H9 (cell line): ENCODE measurements around the gene ARFGEF2. TPM values are rescaled to one million over a fixed set of nuclear protein-coding genes. Genes with fewer than 3 reads are reported as not detected.

Experiments
- DNase-seq: peaks from one replicate; pipeline ENCODE4 v3.0.0-alpha.2; 2017
- H2AFZ ChIP-seq: one replicate; pipeline ENCODE4 v1.6.1; 2013; ENCODE audit warnings: mild to moderate bottlenecking, low read length, control low read depth, moderate library complexity
- H2AK5ac ChIP-seq: 2 replicates; pipeline ENCODE4 v1.6.1; 2013; ENCODE audit warnings: low read length, control low read depth, mixed read lengths; ENCODE audit not compliant: insufficient read length
- H2BK120ac ChIP-seq: one replicate; pipeline ENCODE4 v1.6.1; 2013; ENCODE audit warnings: low read depth, mild to moderate bottlenecking, low read length, control low read depth, inconsistent platforms; ENCODE audit not compliant: poor library complexity, severe bottlenecking
- H2BK12ac ChIP-seq: 2 replicates; pipeline ENCODE4 v1.6.1; 2013; ENCODE audit warnings: low read length, control low read depth, mixed read lengths, low read depth; ENCODE audit not compliant: insufficient read length
- H2BK15ac ChIP-seq: 2 replicates; pipeline ENCODE4 v1.6.1; 2013; ENCODE audit warnings: low read depth, low read length, control low read depth
- H2BK20ac ChIP-seq: one replicate; pipeline ENCODE4 v1.6.1; 2013; ENCODE audit warnings: low read depth, mild to moderate bottlenecking, low read length, control low read depth, inconsistent platforms; ENCODE audit not compliant: poor library complexity, severe bottlenecking
- H2BK5ac ChIP-seq: 2 replicates; pipeline ENCODE4 v1.6.1; 2013; ENCODE audit warnings: low read length, control low read depth, mixed read lengths; ENCODE audit not compliant: insufficient read length
- H3K14ac ChIP-seq: 2 replicates; pipeline ENCODE4 v1.6.1; 2013; ENCODE audit warnings: low read length, control low read depth; ENCODE audit not compliant: insufficient read depth
- H3K18ac ChIP-seq: 2 replicates; pipeline ENCODE4 v1.6.1; 2013; ENCODE audit warnings: low read depth, mild to moderate bottlenecking, mixed read lengths, low read length, control low read depth; ENCODE audit not compliant: insufficient read length
- H3K23ac ChIP-seq: 2 replicates; pipeline ENCODE4 v1.6.1; 2013; ENCODE audit warnings: low read length, control low read depth, mixed read lengths, low read depth; ENCODE audit not compliant: insufficient read length
- H3K23me2 ChIP-seq: 2 replicates; pipeline ENCODE4 v1.6.1; 2013; ENCODE audit warnings: low read depth, mild to moderate bottlenecking, mixed read lengths, low read length, control low read depth; ENCODE audit not compliant: insufficient read length, poor library complexity, severe bottlenecking
- H3K27ac ChIP-seq: 2 replicates; pipeline ENCODE4 v1.5.1; 2013; ENCODE audit warnings: low read length, control low read depth, mixed read lengths, low read depth; ENCODE audit not compliant: insufficient read length
- H3K27me3 ChIP-seq: 2 replicates; pipeline ENCODE4 v1.6.1; 2013; ENCODE audit warnings: low read length, control low read depth, inconsistent platforms; ENCODE audit not compliant: insufficient read depth
- H3K4ac ChIP-seq: 2 replicates; pipeline ENCODE4 v1.6.1; 2013; ENCODE audit warnings: low read depth, mild to moderate bottlenecking, control low read depth, inconsistent platforms, low read length, moderate library complexity
- H3K4me1 ChIP-seq: 2 replicates; pipeline ENCODE4 v1.6.1; 2013; ENCODE audit warnings: low read length, control low read depth, inconsistent platforms; ENCODE audit not compliant: insufficient read depth
- H3K4me2 ChIP-seq: 2 replicates; pipeline ENCODE4 v1.6.1; 2013; ENCODE audit warnings: low read length, control low read depth, mixed read lengths; ENCODE audit not compliant: insufficient read length, insufficient read depth
- H3K56ac ChIP-seq: 2 replicates; pipeline ENCODE4 v1.6.1; 2013; ENCODE audit warnings: low read depth, mild to moderate bottlenecking, mixed read lengths, low read length, control low read depth; ENCODE audit not compliant: insufficient read length
- H3K79me1 ChIP-seq: 2 replicates; pipeline ENCODE4 v1.6.1; 2013; ENCODE audit warnings: low read depth, mild to moderate bottlenecking, moderate library complexity, low read length, control low read depth, inconsistent platforms; ENCODE audit not compliant: insufficient read depth, poor library complexity, severe bottlenecking
- H3K79me2 ChIP-seq: 2 replicates; pipeline ENCODE4 v1.6.1; 2013; ENCODE audit warnings: low read length, control low read depth, inconsistent platforms; ENCODE audit not compliant: insufficient read depth
- H3K9ac ChIP-seq: 2 replicates; pipeline ENCODE4 v1.6.1; 2013; ENCODE audit warnings: low read length, control low read depth, mixed read lengths; ENCODE audit not compliant: insufficient read length; ENCODE audit errors: extremely low read depth
- H3K9me3 ChIP-seq: one replicate; pipeline ENCODE4 v1.6.1; 2013; ENCODE audit warnings: low read depth, low read length, inconsistent platforms; ENCODE audit not compliant: control insufficient read depth
- H3T11ph ChIP-seq: one replicate; pipeline ENCODE4 v1.6.1; 2013; ENCODE audit warnings: mild to moderate bottlenecking, low read length, control low read depth, inconsistent platforms
- H4K20me1 ChIP-seq: one replicate; pipeline ENCODE4 v1.6.1; 2013; ENCODE audit not compliant: control insufficient read depth, insufficient read length, insufficient read depth
- H4K5ac ChIP-seq: 2 replicates; pipeline ENCODE4 v1.6.1; 2013; ENCODE audit warnings: low read depth, mild to moderate bottlenecking, mixed read lengths, low read length, control low read depth; ENCODE audit not compliant: insufficient read length
- H4K8ac ChIP-seq: replicated peaks from 2 replicates; pipeline ENCODE4 v1.6.1; 2013; ENCODE audit warnings: low read length, control low read depth, mixed read lengths, low read depth; ENCODE audit not compliant: insufficient read length
- H4K91ac ChIP-seq: 2 replicates; pipeline ENCODE4 v1.6.1; 2013; ENCODE audit warnings: low read depth, mild to moderate bottlenecking, moderate library complexity, mixed read lengths, low read length, control low read depth; ENCODE audit not compliant: insufficient read length
- H3K27ac Mint-ChIP-seq, 3 experiments: 2 replicates in 2 of 3; 3 replicates in 1 of 3; pipeline ENCODE4 v1.8.0; 2020 to 2021; ENCODE audit warnings: mixed read lengths in 3 of 3, mild to moderate bottlenecking in 1 of 3, moderate library complexity in 1 of 3
- H3K27me3 Mint-ChIP-seq: 2 replicates; pipeline ENCODE4 v1.8.0; 2021; ENCODE audit warnings: low read depth, mild to moderate bottlenecking, moderate library complexity, mixed read lengths
- H3K36me3 Mint-ChIP-seq, 3 experiments: 2 replicates in 2 of 3; 3 replicates in 1 of 3; pipeline ENCODE4 v1.8.0; 2020 to 2021; ENCODE audit warnings: low read depth in 3 of 3, mixed read lengths in 3 of 3; ENCODE audit not compliant: insufficient read depth in 1 of 3
- H3K4me1 Mint-ChIP-seq, 2 experiments: 2 replicates each; pipeline ENCODE4 v1.8.0; 2020; ENCODE audit warnings: mixed read lengths in 2 of 2
- H3K4me3 Mint-ChIP-seq, 2 experiments: 2 replicates in 1 of 2; 3 replicates in 1 of 2; pipeline ENCODE4 v1.8.0; 2020 to 2021; ENCODE audit warnings: mild to moderate bottlenecking in 2 of 2, mixed read lengths in 2 of 2, moderate library complexity in 1 of 2
- H3K9me3 Mint-ChIP-seq, 2 experiments: 2 replicates in 1 of 2; 3 replicates in 1 of 2; pipeline ENCODE4 v1.8.0; 2020; ENCODE audit warnings: mild to moderate bottlenecking in 2 of 2, mixed read lengths in 2 of 2, moderate library complexity in 1 of 2
- WGBS: extraction: QIAGEN DNeasy Blood & Tissue Kit; methylation state at CpG from one replicate; pipeline ENCODE4 v1.1.7; 2013; ENCODE audit warnings: missing lambda C conversion rate, low lambda C conversion rate, mixed read lengths; ENCODE audit not compliant: insufficient read length; ENCODE audit errors: extremely low coverage; 5-methylcytosine and 5-hydroxymethylcytosine counted together
- total RNA-seq: library from RNA; stranded (reverse); gene quantifications from 2 replicates; pipeline ENCODE4 v1.2.1, GENCODE V29; 2021
- TF ChIP-seq, protein P1 (sequence below): fragments of 200-600 bp; sonication (generic); conservative IDR thresholded peaks from 3 replicates; pipeline ENCODE4 v1.8.0; 2021; ENCODE audit warnings: antibody characterized with exemption, mild to moderate bottlenecking

Gene ARFGEF2
- total RNA-seq, 1 experiment from 2014 or later = 16.6 TPM

DNA sequence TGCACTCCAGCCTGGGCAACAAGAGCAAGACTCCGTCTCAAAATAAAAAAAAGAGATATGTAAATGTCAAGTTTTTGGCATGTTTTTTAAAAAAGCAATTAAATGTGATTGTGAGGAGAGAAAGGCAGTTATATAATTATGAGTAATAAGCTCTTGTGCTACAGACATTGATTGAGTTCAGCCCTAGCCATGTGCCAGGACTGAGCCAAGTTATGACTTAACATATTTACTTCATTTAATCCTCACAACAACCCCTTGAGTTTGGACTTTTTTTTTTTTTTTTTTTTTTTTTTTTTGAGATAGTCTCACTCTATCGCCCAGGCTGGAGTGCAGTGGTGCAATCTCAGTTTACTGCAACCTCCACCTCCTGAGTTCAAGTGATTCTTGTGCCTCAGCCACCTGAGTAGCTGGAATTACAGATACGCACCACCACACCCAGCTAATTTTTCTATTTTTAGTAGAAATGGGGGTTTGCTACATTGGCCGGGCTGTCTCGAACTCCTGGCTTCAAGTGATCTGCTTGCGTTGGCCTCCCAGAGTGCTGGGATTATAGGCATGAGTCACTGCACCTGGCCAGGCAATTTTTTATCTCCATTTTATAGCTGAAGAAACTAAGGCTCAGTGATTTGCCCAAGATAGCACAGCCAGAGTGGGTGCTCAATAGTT is 109.6 kb downstream of the ARFGEF2 start:
- Mint-ChIP-seq H3K4me3 (no peak overlapping the region), H3K9me3 (no peaks in the 10 kb centered on the region), H3K36me3 (peaks cover 2 to 42% (median 27%) of the 10 kb centered on the region in 3 experiments; a peak in 6 of 7 replicates), H3K27me3 (no peaks in the 10 kb centered on the region), H3K4me1 (peaks cover 4 to 8% of the 10 kb centered on the region in 2 experiments; a peak in 3 of 4 replicates), H3K27ac (no peak overlapping the region)
- Histone ChIP-seq H2BK5ac (no peak overlapping the region), H3K27me3 (no peaks in the 10 kb centered on the region), H3K23ac (no peak overlapping the region), H3K9ac (no peak overlapping the region), H3K4me2 (no peak overlapping the region), H3K14ac (no peak overlapping the region), H2BK12ac (no peak overlapping the region), H3K18ac (no peak overlapping the region), H2BK120ac (no peak overlapping the region), H2BK20ac (no peak overlapping the region), H4K8ac (no peak overlapping the region), H3K27ac (no peak overlapping the region), H2AFZ (no peak overlapping the region), H4K5ac (no peak overlapping the region), H3K4ac (no peak overlapping the region), H3K79me2 (no peaks in the 10 kb centered on the region), H3K4me1 (no peaks in the 10 kb centered on the region), H3K56ac (no peak overlapping the region), H3K23me2 (no peaks in the 10 kb centered on the region), H4K20me1 (no peaks in the 10 kb centered on the region), H3K79me1 (no peaks in the 10 kb centered on the region), H2AK5ac (no peak overlapping the region), H3T11ph (no peak overlapping the region), H2BK15ac (no peak overlapping the region), H4K91ac (no peak overlapping the region), H3K9me3 (no peaks in the 10 kb centered on the region)
- no peak for DNase-seq
- WGBS = no CpG with 5 or more reads among the region's 6 CpGs
- TF ChIP-seq, protein P1, sequence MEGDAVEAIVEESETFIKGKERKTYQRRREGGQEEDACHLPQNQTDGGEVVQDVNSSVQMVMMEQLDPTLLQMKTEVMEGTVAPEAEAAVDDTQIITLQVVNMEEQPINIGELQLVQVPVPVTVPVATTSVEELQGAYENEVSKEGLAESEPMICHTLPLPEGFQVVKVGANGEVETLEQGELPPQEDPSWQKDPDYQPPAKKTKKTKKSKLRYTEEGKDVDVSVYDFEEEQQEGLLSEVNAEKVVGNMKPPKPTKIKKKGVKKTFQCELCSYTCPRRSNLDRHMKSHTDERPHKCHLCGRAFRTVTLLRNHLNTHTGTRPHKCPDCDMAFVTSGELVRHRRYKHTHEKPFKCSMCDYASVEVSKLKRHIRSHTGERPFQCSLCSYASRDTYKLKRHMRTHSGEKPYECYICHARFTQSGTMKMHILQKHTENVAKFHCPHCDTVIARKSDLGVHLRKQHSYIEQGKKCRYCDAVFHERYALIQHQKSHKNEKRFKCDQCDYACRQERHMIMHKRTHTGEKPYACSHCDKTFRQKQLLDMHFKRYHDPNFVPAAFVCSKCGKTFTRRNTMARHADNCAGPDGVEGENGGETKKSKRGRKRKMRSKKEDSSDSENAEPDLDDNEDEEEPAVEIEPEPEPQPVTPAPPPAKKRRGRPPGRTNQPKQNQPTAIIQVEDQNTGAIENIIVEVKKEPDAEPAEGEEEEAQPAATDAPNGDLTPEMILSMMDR = no peak
